A172 (cell line): ENCODE results near the gene PRR14. TPM values are rescaled to one million over a fixed set of nuclear protein-coding genes. Genes with fewer than 3 reads are reported as not detected.
A peak's percentile ranks its signal among the peaks of the same experiment; 100 is the strongest.

Source experiments
- DNase-seq: peaks from one replicate; pipeline ENCODE4 v3.0.0-alpha.2; 2015; ENCODE audit warnings: low spot score
- total RNA-seq: library from RNA; depleted of rRNA; stranded (reverse); fragments of >200 nt; shearing (Covaris generic); gene quantifications from 2 replicates; pipeline ENCODE4 v1.2.3, GENCODE V29; 2014; rRNA removed

PRR14 gene
- 9.1 and 13.7 TPM in 2 replicates for total RNA-seq

DNA sequence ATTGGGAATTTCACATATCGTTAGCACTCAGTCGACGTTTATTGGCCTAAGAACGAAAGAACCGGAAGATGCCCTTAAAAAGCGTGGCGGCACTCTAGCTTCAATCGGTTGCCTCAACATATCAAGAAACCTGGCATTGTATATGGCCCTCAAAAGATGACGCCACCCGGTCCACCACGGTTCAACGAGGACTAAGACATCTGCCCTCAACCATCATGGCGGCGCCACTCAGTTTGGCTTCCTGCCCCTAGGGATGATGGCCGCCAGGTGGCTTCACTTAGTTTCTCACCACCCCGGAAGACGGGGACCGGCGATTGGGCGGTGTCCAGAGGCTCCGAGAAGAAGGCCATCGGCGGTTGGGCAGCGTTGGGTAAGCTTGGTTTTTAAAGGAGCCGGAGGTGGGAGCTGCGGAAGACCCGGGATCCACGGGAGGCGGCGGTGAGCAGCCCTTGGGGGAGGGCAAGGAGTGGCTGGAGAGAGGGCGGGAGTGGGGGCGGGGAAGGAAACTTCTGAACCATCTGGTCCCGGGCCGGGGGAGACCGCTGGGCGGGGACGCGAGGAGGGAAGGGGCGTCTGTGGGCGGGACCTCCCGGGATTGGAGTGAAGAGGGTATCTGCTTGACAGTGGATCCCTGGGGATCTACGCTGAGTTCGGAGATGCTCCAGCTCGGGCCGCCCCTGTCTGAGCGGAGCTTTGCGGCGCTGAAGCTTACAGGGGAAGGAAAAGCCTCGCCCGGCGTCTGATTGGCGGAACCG lies at the start of gene PRR14:
Gene PRR14 (plus strand): TSS at position 592 of the 755 bp plus-strand sequence. CDS start 686 bp downstream, outside the sequence.
- peak; percentile 99 for DNase-seq

DNA sequence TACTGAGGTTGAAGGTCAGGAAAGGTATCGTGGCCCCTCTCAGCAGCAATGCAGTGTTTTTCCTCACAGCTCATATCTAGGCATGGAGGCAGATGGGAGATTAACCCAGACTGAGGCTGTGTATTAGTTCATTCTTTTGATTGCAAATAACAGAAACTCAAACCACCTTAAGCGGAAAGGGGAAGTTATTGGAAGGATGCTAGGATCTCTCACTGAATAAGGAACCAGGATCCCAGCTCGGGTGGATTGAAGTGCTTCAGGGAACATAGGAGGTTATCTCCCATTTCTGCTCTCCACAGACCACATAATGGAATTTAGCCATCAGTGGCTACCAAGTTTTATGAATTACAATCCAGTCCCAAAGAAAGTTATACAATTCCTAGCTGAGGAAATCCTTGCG lies 48.8 kb upstream of the PRR14 start:
- no peak for DNase-seq

DNA sequence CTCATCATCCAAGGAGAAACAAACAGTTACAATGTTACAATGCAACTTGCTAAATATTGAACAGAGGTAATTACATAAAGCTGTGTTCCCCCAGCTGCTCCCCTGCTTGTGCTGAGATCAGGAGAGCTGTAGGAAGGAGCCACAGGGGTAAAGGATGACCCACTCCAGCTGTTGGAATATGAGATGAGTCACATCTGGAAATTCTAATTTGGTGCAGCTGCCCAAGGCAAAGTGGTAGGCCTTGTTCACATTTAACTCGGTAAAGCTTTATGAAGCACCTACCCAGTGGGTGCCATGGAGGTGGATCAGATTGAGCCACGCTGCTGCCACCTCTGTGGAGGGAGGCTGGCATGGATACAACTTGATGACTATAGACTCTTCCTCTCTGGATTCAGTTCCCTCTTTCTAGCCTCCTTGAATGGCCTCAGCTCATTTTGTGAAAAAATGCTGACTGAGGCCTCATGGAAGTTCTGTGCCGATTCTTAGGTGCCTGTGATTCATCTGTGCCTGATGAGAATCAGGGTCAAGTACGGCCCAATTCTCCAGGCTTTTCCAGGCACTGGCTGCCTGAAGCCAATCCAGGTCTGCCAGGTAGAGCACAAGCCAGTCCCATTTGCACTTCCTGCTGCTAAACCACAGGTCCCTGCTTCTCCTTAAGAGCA lies 48.0 kb upstream of the PRR14 start:
- DNase-seq, result no peak

DNA sequence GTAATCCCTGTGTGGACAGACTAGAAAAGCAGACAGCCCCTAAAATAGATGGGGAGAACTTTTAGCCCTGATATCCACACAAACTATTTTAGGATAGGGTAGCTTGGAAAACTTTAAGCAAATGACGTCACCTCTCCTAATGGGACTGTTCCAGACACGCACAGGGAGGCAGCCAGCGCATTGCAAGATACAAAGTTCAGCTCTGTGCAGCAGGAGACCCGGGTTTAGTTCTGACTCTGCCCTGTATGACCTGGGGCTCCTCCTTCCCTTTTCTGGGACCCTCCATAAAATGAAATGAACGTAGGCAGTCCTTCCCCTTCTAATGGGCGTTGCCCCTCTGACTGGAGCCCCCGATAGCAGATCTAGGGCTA lies 46.8 kb upstream of the PRR14 start:
- DNase-seq, result no peak

DNA sequence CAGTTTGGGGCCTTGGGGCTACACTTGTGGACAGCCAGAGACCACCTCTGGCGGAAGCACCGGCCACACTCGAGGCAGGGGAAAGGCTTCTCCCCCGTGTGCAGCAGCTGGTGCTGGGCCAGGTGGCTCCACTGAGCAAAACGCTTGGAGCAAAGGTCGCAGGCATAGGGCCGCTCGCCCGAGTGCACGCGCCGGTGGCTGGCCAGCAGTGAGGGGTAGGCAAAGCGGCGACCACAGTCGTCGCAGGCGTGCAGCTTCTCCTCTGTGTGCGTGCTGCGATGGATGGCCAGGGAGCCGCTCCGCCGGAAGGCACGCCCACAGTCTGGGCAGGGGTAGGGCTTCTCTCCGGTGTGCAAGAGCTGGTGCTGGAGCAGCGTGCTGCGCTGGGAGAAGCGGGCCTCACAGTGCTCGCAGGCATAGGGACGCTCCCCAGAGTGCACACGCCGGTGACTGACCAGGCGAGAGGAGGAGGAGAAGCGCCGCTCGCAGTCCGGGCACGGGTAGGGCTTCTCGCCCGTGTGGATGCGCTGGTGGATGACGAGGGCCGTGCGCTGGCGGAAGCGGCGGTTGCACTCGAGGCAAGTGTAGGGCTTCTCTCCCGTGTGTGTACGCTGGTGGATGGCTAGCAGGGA lies 46.3 kb upstream of the PRR14 start:
- no peak for DNase-seq

DNA sequence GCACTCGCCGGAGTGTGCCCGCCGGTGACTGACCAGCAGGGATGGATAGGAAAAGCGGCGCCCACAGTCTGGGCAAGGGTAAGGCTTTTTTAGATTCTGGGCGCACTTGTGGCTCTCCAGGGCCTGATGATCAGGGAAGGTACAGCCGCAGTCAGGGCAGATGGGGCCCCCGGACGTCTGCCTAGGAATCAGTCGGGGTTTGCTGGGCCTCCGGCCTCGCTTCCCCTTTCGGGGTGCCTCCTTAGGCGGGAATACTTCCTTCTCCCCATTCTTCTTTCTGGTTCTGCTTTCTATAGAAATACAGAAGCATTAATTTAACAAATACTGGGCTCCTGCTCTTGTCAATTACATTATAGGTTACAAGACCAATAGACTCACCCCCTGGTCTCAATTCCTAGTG lies 45.6 kb upstream of the PRR14 start:
- no peak for DNase-seq

DNA sequence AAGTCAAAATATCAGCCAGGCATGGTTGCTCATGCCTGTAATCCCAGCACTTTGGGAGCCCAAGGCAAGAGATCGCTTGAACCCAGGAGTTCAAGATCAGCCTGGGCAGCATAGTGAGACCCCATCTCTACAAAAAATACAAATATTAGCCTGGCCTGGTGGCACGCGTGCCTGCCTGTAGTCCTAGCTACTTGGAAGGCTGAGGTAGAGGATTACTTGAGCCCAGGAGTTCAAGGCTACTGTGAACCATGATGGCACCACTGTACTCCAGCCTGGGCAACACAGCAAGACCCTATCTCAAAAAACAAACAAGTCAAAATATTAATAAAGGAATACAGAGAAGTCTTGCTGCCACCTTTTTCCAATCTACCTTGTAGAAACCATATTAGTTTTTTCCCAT lies 44.8 kb upstream of the PRR14 start:
- DNase-seq, result no peak

DNA sequence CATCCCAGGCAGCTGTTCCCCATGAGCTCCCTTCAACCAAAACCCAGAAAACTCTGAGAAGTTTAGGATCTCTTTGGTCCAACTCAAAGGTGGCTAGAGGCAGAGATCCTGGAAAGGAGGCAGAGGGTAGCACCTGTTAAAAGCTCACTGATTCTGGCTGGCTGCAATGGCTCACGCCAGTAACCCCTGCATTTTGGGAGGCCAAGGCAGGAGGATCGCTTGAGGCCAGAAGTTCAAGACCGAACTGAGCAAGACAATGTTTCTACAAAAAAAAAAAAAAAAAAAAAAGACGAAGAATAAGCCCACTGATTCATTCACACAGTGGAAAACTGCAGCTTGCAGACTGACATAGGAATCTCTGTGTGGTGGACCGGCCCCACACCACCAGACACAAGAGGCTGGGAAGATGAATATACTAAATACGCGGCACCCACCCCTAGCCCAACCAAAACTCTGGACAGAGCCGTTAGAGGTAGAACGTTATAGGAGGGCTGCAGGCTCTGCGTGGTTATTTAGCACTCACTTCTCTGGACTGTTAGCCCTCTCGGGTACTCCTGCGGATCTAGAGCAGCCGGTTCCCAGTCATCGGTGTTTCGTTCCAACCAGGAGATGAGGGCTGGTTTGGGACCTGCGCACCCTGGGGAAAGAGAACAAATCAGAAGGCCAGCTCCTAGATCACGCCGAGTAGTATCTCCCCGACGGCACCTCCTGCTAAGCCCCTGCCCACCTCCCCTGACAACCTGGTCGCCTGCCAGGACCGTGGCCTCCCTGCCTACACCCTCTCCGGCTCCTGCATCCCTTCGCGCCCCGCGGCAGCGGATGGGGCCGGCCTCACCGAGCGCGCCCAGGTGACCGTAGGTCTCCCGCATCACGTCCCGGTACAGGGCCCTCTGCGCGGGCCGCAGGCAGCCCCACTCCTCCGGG lies 41.5 kb upstream of the PRR14 start:
- DNase-seq, result peak; percentile 32

DNA sequence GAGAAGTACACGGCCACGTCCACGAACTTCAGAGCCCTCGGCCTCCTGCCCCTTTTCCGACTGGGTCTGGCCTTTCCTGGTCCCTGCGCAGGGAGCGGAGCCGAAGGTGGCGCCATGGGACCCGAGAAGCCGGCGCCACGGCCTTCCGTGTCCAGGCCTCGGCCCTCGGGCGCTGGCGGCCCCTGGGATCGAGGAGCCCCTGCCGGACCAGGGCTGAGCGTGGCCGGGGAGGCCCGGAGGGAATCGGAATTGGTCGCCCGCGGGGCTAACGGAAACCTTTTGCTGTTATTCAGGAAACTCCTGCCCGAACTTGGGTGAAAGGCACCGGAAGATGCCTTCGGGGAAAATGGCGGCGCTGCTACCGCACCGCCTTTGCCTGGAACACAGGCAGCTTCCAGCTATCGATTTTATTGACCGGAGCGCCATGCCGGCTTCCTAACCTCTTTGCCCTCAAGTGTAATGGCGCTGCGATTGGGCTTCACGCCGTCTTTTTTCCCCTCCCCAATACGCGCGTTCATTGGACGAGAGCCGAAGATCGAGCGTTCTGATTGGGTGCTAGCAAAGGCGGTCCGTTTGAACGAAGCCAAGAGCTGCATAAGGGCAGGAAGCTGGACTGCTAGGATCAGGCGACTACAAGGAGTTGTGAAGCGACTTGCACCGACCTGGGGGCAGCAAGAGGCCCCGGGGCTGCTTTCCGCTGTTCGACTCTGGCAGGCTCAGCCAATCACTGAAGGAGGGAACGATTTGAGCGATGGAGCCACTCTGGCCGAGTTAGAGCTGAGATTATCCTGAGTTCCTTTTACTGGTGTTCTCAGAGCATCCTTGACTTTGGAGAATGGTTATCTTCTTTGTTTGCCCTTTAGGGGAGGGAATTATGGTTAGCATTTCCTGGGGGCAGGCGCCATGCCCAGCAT lies 40.6 kb upstream of the PRR14 start, which contains the start of gene ZNF689:
Gene ZNF689 (minus strand): TSS at position 464 of the 914 bp plus-strand sequence. CDS start 348 bp downstream, at position 116.
- peak; percentile 95 for DNase-seq

DNA sequence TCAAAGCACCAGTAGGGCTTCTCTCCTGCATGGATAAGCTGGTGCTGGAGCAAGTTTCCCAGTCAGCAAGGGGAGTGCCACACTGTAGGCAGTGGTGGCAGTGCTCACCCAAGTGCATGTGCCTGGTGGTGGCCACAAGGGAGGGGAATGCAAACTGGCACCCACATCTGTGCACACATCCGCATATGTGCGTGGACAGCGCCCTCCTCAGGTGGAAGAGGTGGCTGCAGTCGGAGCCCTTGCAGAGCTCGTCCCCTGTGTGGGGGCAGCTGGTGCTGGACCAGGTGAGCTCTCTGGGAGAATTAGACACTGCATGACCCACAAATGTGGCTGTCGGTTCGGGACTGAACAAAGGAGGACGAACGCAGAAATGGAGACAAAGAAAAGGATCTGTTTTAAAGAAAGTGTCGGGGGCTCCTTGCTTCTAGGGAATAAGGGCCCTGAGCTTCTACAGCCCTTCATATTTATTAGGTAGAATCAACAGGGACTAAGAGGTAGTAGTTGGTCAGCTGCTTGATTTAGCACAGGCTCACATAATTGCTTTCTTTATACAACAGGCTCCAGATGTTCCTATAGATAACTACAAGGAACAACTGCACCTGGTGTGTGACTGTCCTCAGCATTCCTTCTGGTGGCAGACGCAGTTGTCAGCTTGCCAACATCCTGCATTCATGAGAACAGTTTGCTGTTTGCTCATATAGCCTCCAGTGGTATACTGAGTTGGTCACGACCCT lies 35.2 kb upstream of the PRR14 start:
- DNase-seq, result no peak

DNA sequence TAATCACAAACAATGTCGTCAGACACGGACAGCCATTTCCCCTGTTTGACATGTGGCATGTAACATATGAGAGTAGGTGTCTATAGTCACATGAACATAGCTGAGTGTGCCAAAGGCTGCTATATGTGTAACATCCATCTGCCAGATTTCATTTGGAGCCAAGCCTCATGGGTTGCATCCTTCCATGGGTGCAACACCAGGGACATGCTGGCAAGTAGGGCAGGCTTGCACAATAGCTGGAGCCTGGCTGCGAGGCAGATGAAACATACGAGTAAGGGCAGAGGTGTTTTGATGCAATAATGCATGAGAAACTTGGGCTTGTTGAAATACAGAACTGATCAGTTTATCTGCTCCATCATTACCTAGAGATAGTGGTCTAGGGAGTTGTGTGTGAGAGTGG lies 31.6 kb upstream of the PRR14 start:
- DNase-seq, result no peak

DNA sequence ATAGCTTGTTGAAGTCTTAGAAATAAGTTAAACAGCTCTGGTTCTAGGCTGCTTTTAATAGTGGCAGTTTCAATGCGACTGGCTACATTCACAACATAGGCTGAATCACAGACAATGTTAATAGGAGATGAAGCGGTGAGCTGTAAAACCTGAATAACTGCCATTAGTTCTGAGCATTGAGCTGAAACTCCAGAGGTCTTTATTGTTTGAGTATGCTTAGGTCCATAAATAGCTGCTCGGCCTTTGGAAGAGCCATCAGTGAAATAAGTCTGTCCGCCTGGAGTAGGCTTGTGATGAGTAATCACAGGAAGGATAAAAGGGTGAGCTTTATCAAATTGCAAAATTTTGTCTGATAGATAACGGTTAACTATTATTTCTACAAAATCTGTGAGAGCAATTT lies 31.1 kb upstream of the PRR14 start:
- DNase-seq, result no peak

DNA sequence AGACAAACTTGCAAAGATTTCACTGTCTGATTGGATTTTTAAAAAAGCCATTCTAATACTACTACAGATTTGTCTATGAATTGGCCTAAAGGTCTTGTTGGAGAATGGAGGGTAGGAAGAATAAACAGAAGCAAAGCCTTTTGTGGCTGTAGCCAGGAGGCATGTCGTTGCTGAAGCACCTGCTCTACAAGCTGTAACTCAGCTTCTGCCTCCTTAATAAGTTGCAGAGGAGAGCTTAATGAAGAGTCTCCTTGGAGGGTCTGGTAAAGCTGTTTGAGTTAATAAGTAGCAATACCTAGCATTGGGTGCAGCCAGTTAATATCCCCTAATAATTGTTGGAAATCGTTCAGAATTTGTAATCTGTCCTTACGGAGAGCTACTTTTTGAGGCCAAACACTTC lies 30.6 kb upstream of the PRR14 start:
- no peak for DNase-seq

DNA sequence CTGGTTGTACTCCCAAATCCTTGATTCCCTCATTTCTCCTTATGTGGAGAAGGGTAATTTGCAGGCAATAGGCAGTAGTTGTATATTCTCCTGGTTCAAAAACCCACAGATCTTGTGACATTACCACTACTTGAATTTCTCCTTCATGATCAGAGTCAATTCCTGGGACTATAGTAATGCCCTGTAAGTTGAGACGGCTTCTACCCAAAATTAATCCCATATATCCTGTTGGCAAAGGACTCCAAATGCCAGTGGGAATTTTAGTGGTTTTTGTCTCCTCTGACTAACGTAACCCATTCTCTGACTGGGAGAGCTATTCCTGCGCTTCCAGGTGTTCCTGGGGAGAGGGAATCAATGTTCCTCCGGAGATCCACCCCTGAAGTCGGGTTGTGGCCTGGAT lies 29.0 kb upstream of the PRR14 start:
- DNase-seq, result peak; percentile 52

DNA sequence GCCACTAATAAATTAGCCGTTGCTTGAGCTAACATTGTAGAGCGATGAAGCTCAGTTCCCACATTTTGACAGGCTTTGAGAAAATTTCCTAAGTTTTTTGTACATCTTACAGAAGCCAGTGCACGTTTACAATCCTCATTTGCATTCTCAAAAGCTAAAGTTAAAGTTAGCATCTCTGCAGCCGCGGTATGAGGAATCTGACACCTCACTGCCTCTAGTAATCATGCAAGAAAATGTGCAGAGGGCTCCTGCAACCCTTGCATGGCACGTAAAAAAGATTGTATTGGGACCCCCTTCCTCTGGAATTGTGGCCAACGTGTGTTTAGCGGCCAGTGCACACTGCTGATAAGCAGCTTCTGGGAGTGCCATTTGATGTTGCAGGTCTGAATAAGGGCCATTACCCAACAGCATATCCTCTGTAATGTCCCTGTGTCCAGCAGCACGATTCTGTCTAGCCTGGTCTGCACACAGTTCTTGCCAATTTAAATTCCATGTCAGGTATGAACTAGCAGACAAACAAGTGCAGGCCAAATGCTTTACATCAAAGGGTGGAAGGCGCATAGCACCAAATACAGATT lies 28.2 kb upstream of the PRR14 start:
- no peak for DNase-seq

DNA sequence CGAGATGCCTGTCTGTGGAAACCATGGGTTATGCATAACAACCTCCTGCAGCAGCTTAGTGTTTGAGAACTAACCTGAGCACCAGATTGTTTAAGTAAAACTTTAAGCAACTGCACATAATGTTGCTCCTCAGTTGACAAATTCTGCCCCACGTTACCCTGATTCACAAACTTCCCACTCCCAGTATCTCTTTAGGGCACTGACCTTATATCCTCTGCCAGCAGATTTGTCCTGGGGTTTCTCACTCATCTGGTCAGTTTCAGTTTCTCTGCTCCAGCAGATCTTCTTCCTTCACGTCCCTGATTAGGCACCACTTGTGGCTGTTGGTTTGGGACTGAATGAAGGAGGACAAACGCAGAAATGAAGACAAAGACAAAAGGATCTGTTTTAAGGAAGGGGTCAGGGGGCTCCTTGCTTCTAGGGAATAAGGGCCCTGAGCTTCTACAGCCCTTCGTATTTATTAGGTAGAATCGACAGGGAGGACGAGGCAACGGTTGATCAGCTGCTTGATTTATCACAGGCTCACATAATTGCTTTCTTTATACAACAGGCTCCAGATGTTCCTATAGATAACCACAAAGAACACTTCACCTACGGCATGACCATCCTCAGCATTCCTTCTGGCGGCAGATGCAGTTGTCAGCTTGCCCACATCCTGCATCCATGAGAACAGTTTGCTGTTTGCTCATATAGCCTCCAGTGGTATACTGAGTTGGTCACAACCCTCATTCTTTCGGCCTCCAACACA lies 27.1 kb upstream of the PRR14 start:
- no peak for DNase-seq

DNA sequence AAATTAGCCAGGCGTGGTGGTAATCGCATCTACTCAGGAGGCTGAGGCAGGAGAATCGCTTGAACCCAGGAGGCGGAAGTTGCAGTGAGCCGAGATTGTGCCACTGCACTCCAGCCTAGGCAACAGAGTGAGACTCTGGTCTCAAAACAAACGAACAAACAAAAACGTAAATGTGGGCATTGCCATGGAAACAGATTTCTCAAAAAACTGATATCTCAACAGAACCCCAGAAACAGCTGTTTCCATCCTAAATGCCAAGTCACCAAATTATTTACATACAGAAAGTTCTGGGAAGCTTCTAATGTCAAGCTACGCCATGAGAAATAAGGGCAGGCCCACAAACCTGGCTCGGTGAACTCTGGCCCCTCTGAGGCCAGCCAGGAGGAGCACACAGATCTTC lies 24.5 kb upstream of the PRR14 start:
- DNase-seq, result no peak

DNA sequence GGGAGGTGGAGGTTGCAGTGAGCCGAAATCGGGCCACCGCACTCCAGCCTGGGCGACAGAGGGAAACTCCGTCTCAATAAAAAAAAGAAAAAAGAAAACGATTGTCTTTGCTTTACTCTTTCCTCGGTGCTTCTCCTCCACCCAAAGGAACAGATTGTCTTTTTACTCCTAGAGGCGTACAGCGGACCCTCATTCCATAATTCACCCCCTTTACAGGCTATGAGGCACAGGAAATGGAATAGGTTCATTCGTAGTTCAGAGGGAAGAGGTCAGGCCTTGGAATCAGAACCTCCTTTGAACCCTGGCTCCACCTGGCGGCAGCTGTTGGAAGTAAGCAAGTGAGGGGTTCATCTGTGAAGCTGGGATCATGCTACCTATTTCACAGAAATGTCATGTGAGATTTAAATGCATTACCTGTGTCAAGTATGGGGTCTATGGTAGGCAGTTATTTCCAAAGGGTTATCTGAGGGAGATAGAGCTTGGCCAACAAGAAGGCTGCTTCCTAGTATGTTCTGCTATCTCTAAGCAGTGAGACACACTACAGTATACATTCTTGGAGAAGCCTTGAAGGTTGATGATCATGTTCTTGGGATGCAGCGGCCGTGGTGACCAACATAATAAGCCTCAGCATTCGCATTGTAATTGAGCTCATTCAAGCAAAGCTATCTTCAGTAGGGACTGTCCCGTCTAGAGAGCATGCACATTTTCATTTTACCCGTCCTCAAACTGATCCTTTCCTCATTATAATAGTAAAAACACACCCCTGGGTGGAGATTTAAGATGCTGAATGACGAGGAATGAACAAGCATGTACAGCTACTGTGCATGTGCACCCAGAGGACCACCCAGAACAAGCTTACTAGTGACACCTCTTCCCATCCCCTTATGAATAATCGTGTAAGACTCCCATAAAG lies 21.9 kb upstream of the PRR14 start:
- DNase-seq, result peak; percentile 70
